MM.1S (cell line): Measurements from ENCODE around the gene LMO1.

Experiments
- DNase-seq: peaks from one replicate; pipeline ENCODE4 v3.0.0-alpha.2; 2015
- H2AFZ ChIP-seq: fragments of 300-600 bp; sonication (generic); 2 replicates; pipeline ENCODE4 v1.6.0; 2016; ENCODE audit warnings: antibody characterized with exemption, low read length
- H3F3A ChIP-seq: fragments of 300-600 bp; sonication (generic); 2 replicates; pipeline ENCODE4 v1.6.1; 2016; ENCODE audit warnings: mild to moderate bottlenecking, antibody characterized with exemption, low read length, moderate library complexity, mixed read lengths; ENCODE audit not compliant: insufficient read depth
- H3K27ac ChIP-seq: fragments of 300-600 bp; sonication (generic); 2 replicates; pipeline ENCODE4 v1.5.1; 2016; ENCODE audit warnings: mild to moderate bottlenecking, low read length
- H3K27me3 ChIP-seq: fragments of 300-600 bp; sonication (generic); replicated peaks from 2 replicates; pipeline ENCODE4 v1.6.0; 2016; ENCODE audit warnings: low read length; ENCODE audit not compliant: insufficient read depth
- H3K36me3 ChIP-seq: fragments of 300-600 bp; sonication (generic); replicated peaks from 2 replicates; pipeline ENCODE4 v1.6.1; 2016; ENCODE audit warnings: mild to moderate bottlenecking, low read length, mixed read lengths; ENCODE audit not compliant: insufficient read depth
- H3K4me1 ChIP-seq: fragments of 300-600 bp; sonication (generic); 2 replicates; pipeline ENCODE4 v1.6.1; 2016; ENCODE audit warnings: low read length, mixed read lengths
- H3K4me2 ChIP-seq: fragments of 300-600 bp; sonication (generic); 2 replicates; pipeline ENCODE4 v1.6.0; 2016; ENCODE audit warnings: low read depth, low read length
- H3K4me3 ChIP-seq: fragments of 300-600 bp; sonication (generic); 2 replicates; pipeline ENCODE4 v1.5.1; 2016; ENCODE audit warnings: low read length, mixed read lengths
- H3K79me2 ChIP-seq: fragments of 300-600 bp; sonication (generic); 2 replicates; pipeline ENCODE4 v1.6.1; 2016; ENCODE audit warnings: mixed run types, low read length, mixed read lengths
- H3K9ac ChIP-seq: fragments of 300-600 bp; sonication (generic); 2 replicates; pipeline ENCODE4 v1.6.1; 2016; ENCODE audit warnings: low read length, mixed read lengths
- H3K9me2 ChIP-seq: fragments of 300-600 bp; sonication (generic); replicated peaks from 2 replicates; pipeline ENCODE4 v1.6.1; 2016; ENCODE audit warnings: mild to moderate bottlenecking, low read length, mixed read lengths; ENCODE audit not compliant: insufficient read depth
- H3K9me3 ChIP-seq: fragments of 300-600 bp; sonication (generic); replicated peaks from 2 replicates; pipeline ENCODE4 v1.6.1; 2016; ENCODE audit warnings: mild to moderate bottlenecking, low read length, mixed read lengths; ENCODE audit not compliant: insufficient read depth
- H4K20me1 ChIP-seq: fragments of 300-600 bp; sonication (generic); 2 replicates; pipeline ENCODE4 v1.6.1; 2016; ENCODE audit warnings: mild to moderate bottlenecking, low read length, moderate library complexity, mixed read lengths; ENCODE audit not compliant: insufficient read depth
- CTCF ChIP-seq: fragments of 300-600 bp; sonication (generic); IDR thresholded peaks from 2 replicates; pipeline ENCODE4 v1.5.1; 2016; ENCODE audit warnings: antibody characterized with exemption, low read length, mixed read lengths
- EZH2 ChIP-seq: fragments of 300-600 bp; sonication (generic); optimal IDR thresholded peaks from 2 replicates; pipeline ENCODE3; 2017; ENCODE audit warnings: low read depth, mild to moderate bottlenecking, antibody characterized with exemption, low read length, mixed read lengths
- EZH2phosphoT487 ChIP-seq: fragments of 300-600 bp; sonication (generic); IDR thresholded peaks from 2 replicates; pipeline ENCODE4 v1.6.1; 2018; ENCODE audit warnings: antibody characterized with exemption, low read length

The LMO1 gene

DNA sequence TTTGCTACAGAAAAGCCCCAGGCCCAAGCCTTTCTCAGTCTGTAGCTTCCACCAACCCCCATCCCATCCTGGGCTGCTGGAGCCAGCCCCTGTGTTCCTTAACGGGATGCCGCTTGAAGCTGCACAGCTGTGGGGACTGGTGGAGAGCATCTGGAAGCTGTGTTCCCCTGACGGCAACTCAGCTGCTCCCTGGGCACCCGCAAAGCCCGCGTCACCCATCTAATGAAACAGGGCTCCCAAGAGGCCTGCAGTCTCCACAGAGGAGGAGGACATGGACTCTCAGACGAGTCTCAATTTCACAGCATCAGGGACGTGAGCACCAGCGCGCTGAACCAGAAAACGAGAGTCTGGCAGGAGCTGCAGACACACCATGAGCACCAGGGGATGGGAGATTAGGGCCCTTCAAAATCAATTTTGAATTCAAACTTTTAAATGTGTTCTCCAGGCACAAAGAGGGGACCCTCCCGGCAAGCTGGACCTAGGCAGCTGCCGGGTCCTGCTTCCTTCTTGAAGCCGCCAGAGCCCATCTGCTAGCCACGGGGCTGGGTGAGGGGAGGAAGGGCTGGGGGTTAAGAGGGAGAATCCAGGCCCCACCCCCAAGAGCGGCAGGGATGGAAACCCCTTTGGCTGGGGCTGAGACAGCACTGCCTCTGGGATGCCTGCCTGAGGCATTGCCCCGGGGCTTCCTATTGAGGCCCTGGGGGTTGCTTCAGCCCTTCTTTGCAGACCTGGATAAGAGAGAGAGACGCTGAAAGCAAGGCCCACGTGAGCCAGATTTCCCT, 21.0 kb downstream of the LMO1 start:
- Histone ChIP-seq H3K27me3 (no peaks in the 10 kb centered on the region), H3K4me3 (no peak overlapping the region), H3K9me3 (no peaks in the 10 kb centered on the region), H2AFZ (no peak overlapping the region), H3K27ac (no peak overlapping the region), H4K20me1 (no peaks in the 10 kb centered on the region), H3K4me1 (no peaks in the 10 kb centered on the region), H3K9ac (no peak overlapping the region), H3F3A (no peaks in the 10 kb centered on the region), H3K36me3 (no peaks in the 10 kb centered on the region), H3K79me2 (no peaks in the 10 kb centered on the region), H3K4me2 (no peak overlapping the region), H3K9me2 (no peaks in the 10 kb centered on the region)
- DNase-seq, result no peak
- TF ChIP-seq EZH2phosphoT487 (no peak), EZH2 (no peak), CTCF (no peak)

GRCh38 chr11:8242118-8242475, 21.6 kb downstream of the LMO1 start:
- Histone ChIP-seq H3K4me1 (no peaks in the 10 kb centered on the region), H3K4me2 (no peak overlapping the region), H3K9me3 (no peaks in the 10 kb centered on the region), H2AFZ (no peak overlapping the region), H3K9ac (no peak overlapping the region), H3K9me2 (no peaks in the 10 kb centered on the region), H3K79me2 (no peaks in the 10 kb centered on the region), H4K20me1 (no peaks in the 10 kb centered on the region), H3F3A (no peaks in the 10 kb centered on the region), H3K27me3 (no peaks in the 10 kb centered on the region), H3K4me3 (no peak overlapping the region), H3K27ac (no peak overlapping the region), H3K36me3 (no peaks in the 10 kb centered on the region)
- no peak for TF ChIP-seq EZH2phosphoT487
- TF ChIP-seq CTCF, result no peak
- TF ChIP-seq EZH2, result no peak
- no peak for DNase-seq

- Histone ChIP-seq H3K79me2 (no peaks in the 10 kb centered on the region), H4K20me1 (no peaks in the 10 kb centered on the region), H3K36me3 (no peaks in the 10 kb centered on the region), H3K27me3 (no peaks in the 10 kb centered on the region), H3F3A (no peaks in the 10 kb centered on the region), H2AFZ (no peak overlapping the region), H3K4me3 (no peak overlapping the region), H3K4me2 (no peak overlapping the region), H3K4me1 (no peaks in the 10 kb centered on the region), H3K9me2 (no peaks in the 10 kb centered on the region), H3K27ac (no peak overlapping the region), H3K9me3 (no peaks in the 10 kb centered on the region), H3K9ac (no peak overlapping the region)
- no peak for DNase-seq
- TF ChIP-seq CTCF (no peak), EZH2phosphoT487 (no peak), EZH2 (no peak)
Observed at GRCh38 chr11:8241373-8242117, 22.1 kb downstream of the LMO1 start.
